ENCODE data around the gene METTL23.
"Not testable (repeated sequence)": the region's sequence is repeated elsewhere in the genome, so short reads cannot be mapped to it uniquely, and the experiment has no call there.

METTL23 gene

GRCh38 chr17:76734080-76734840 is 7.6 kb downstream of the METTL23 start:
- DNase-seq (ENCODE audit: low read depth in 2 of 2) = no peak

DNA sequence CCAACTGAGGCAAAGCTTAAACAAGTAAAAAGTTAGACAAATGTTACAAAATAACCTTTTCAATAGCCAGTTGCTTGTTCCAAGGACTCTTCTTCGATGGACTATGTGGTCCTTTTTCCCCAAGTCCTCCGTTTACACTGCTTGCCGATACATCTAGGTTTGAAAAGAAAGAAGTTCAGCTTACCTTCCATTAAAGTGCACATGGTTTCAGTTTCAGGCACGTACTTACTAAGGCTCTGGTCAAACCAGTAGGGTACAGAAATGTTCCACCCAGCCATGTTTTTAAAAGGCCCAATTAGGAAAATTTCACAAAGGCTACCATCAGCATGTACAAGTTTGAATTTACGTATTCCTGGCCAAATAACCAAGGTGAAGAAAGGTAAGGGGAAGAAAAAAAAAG is 8.4 kb downstream of the METTL23 start:
- no peak for DNase-seq (ENCODE audit: low read depth in 2 of 2)

GRCh38 chr17:76735586-76736348 is 9.1 kb downstream of the METTL23 start:
- DNase-seq (ENCODE audit: low read depth in 2 of 2) = no peak

DNA sequence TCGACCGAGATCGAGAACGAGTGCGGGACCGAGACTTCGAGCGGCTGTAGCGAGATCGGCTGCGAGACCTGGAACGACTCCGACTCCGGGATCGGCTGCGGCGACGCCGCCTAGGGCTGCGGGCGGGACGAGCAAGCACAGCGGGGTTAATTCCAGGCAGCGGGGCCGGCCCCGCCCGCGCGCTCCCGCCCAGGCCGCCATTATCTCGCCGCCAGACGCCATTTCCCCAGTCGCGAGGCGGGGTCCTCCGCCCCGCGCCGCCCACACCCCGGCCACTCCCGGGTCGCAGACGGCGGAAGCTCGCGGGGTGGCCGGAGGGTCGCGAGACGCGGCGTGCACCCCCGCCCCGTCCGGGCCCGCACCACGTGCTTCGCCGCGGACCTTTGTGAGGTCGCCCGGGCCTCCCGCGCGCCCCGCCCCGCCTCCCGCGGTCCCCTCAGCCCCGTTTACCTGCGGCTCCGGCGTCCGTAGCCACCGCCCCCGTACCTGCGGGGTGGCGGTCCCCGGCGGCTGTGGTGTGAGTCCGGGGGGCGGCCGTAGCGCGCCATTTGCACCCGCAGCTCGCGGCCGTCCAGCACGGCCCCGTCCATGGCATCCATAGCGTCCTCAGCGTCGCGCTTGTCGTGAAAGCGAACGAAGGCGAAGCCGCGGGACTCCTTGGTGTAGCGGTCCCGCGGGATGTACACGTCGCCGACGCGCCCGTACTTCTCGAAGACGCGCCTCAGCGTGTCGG is 9.9 kb downstream of the METTL23 start:
- DNase-seq (ENCODE audit: low read depth in 2 of 2) = peak in 1 of 2 donors; percentile 55

DNA sequence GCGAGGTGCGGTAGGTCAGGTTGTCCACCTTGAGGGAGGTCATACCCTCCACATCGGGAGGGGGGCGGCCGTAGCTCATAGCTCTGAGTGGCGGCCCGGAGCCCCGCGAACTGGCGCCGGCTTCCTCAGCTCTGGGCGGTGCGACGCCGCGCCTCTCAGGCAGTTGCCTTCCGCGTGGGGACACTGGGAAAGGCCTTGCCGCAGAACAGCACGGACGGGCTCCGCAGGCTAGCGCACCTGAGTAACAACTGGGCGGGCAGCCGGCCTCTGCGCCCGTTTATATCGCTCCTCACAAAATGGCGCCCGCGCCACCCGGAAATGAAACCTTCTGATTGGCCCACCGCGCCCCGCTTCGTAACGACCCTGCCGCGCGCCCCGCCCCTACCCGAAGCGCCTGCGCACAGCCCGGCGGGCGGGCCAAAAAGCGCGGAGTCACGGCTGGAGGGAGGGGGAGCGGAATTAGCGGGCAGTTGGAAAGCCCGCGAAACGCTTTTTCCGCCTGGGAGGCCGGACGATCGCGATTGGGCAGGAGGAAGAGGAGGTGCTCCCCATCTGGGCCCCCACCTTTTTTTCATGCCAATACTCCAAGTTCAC is 10.5 kb downstream of the METTL23 start, which contains the start of gene SRSF2:
Gene SRSF2 (minus strand): TSS at position 250 of the 594 bp plus-strand sequence. CDS start 171 bp downstream, at position 79.
- DNase-seq (ENCODE audit: low read depth in 2 of 2) = peak; percentile 95 to 99

DNA sequence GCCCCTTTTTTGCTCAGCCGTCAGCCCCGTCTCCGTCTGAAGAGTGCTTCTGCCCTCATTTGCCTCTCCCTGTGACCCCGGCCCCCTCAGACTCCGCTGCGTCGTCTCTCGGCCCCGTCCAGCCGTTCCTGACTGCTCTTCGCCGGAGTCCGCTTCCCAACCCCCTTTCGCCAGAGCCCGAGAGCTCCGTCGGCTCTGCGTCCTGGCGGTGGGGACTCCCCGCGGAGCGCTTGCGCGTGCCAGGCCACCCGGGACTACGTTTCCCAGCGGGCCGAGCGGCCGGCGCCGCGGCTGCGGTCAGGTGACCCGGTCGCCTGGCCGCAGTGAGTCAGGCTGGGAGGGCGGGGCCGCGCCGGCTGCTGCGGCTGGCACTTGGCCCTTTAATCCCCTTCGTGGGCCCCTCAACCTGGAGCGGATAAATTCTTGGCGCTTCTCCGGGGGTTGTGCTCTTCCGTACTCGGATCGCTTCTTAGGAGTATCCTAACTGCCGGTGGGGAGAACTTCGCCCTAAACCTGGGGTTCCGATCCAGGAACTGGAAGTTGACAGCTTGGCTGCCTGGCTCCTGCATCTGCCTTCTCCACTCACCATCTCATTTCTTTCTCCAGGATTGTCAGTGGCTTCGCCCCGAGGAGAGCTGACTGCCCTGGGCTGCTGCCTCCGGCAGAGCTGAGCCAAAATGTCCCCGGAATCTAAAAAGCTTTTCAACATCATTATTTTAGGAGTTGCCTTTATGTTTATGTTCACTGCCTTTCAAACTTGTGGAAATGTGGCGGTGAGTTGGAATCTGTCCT is 11.2 kb downstream of the METTL23 start, which contains the start of gene MFSD11:
Gene MFSD11 (plus strand): TSS at position 444 of the 792 bp plus-strand sequence. CDS start 234 bp downstream, at position 678.
- DNase-seq (ENCODE audit: low read depth in 2 of 2) = peak; percentile 80 to 90

GRCh38 chr17:76738468-76738850 is 11.8 kb downstream of the METTL23 start:
- no peak for DNase-seq (ENCODE audit: low read depth in 2 of 2)

GRCh38 chr17:76739568-76740115 is 13.0 kb downstream of the METTL23 start:
- DNase-seq (ENCODE audit: low read depth in 2 of 2) = not testable (repeated sequence)

DNA sequence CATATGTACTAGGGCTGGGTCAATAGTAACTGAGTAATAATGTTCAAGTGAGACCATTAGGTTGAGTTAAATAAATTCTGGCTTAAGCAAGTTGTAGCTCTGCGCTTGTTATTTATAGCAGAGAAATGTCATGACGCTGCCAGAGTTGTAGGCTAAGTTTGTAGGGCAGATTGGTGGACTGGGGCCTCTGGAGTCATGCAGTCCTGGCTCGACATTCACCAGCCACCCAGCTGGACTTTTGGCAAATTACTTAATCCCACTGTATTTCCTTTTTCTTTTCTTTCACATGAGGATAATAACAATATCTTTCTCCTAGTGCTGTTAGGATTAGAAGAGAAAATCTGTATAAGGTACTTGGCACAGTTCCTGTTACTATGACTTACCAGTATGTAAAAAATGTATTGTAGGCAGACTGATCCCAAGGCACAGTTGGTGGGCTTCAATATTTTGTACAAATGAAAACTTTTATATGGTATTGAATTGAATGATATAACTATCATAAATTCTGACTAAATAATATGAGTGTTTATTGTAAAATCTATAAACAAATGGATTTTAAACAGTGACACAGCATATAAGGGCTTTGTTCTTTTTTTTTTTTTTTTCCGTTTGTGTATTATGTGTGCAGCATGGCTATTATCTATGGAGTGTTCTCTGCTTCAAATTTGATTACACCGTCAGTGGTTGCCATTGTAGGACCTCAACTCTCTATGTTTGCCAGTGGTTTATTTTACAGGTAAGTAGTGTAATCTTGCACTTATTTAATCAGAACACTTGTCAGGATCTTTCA is 13.9 kb downstream of the METTL23 start:
- no peak for DNase-seq (ENCODE audit: low read depth in 2 of 2)

DNA sequence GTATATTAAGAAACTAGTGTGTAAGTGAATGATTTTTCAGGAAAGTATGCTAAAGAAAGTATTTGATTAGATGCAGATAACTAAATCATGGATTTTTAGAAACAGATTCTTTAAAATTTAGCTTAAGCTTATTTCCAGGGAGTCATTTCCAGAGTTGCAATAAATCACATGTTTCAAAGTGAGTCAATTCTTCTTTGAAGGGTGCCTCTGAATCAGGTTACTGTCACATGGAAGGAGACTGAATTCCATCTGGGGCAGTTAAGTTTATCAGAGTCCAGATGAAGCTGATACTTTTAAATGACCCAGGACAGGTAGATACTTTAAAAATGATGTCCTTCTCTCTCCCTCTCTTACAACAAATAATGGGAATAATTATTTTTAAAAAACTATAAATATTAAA is 16.3 kb downstream of the METTL23 start:
- DNase-seq (ENCODE audit: low read depth in 2 of 2) = no peak

DNA sequence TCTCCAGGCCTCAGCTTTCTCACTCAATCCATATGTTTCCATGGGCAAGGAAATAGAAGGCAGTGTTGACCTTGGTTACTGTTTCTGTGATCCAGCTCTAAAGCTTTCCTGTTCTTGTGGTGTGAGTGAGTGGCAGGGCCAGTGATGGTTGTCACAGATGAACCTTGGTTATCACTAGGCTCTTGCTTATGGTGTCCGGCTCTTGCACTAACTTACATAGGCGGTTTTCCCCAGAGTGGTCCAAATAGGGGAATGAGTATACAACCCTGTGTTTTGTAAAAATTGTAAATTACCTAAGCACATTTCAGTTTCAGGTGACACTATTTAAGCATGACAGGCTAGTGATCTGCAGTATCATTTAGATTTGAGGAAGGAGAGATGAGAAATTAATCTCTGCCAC is 18.1 kb downstream of the METTL23 start:
- no peak for DNase-seq (ENCODE audit: low read depth in 2 of 2)

DNA sequence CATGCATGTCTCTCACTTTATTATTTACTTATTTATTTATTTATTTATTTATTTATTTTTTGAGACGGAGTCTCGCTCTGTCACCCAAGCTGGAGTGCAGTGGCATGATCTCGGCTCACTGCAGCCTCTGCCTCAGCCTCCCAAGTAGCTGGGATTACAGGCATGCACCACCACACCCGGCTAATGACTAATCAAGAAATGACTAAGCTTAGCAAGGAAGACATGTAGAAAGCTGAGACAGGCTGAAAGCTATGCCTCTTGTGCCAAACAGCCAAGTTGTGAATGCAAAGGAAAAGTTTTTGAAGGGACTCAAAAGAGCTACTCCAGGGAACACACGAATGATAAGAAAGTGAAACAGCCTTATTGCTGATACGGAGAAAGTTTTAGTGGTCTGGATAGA is 19.1 kb downstream of the METTL23 start:
- DNase-seq (ENCODE audit: low read depth in 2 of 2) = not testable (repeated sequence)

DNA sequence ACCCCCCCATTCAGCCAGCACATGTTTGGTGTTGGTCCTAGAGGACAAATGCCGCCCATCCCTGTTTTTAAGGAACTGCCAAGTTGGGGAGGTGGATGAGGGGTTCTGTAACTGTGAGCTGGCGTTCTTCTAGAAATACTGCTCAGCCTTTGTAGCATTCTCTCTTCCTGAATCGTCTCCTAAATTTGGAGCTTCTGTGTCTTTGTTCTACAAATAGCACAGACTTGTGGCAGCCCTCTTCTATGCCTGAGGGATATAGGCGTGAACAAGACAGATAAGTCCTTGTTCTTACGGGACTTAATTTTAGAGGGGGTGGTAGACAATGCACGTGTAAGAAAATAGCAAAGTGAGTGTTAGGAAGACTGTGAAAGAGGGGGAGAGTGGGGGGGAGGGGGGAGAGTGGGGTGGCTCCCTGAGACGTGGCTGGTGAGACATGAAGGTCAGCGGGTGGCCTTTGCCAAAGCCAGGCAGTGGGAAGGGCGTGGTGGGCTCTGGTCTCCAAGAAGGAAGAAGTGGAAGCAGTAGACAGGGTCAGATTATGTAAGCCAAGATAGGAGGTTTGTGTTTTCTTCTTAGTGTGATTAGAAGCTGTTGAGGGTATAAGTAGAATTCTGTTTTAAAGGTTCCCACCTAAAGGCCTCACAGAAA is 21.2 kb downstream of the METTL23 start:
- DNase-seq (ENCODE audit: low read depth in 2 of 2) = no peak

GRCh38 chr17:76748657-76749056 is 22.0 kb downstream of the METTL23 start:
- no peak for DNase-seq (ENCODE audit: low read depth in 2 of 2)

GRCh38 chr17:76751416-76751993 is 24.9 kb downstream of the METTL23 start:
- DNase-seq (ENCODE audit: low read depth in 2 of 2) = no peak

DNA sequence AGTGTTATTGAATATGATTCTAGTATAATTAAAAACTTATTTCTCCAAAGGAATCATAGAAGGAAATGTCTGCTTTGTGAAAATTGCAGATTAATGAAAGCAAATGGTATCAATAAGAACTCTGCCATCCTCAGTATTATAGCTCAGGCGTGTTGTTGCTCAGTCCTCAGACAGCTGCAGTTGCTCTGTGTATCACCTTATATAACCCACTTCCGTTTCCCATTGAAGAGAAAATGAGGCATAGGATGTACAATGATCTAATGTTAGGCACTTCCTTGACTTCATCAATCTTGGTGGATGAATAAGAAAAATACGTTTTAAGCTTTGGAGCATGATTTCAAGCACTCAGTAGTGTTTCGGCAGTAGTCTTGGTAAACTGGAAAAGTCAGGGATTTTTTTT is 25.4 kb downstream of the METTL23 start:
- DNase-seq (ENCODE audit: low read depth in 2 of 2) = no peak

- no peak for DNase-seq (ENCODE audit: low read depth in 2 of 2)
Measured at GRCh38 chr17:76753061-76753961, 26.7 kb downstream of the METTL23 start.

DNA sequence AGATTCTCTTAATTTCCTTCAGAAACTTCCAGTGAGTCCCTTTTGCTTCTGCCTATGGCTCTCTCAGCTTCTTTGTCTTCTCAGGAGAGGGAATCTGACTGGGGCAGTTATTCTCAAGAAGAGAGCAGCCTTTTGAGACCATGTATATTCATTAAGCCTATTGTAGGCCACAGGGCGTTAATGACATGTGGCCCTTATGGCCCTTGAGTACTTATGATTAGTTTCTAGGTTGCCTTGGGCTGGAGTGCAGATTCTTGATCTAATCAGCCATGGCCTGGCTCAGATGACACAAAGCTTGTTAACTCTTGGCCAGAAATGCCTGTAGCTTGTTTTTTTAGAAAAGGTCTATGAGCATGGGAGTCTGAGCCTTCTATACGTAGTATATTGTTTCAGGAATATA is 28.6 kb downstream of the METTL23 start:
- no peak for DNase-seq (ENCODE audit: low read depth in 2 of 2)
